Neural progenitor cell (in vitro differentiated cells): Measurements from ENCODE around the gene DNAH9.

ENCODE experiments used
- EZH2 ChIP-seq: fragments of 200-600 bp; sonication (generic); IDR thresholded peaks from 2 replicates; pipeline ENCODE4 v1.6.1; 2017; ENCODE audit warnings: antibody characterized with exemption, mild to moderate bottlenecking, moderate library complexity
- EZH2phosphoT487 ChIP-seq: fragments of 200-600 bp; sonication (generic); IDR thresholded peaks from 2 replicates; pipeline ENCODE4 v1.6.1; 2017; ENCODE audit warnings: antibody characterized with exemption
- TF ChIP-seq, protein P1 (sequence below): fragments of 200-600 bp; sonication (generic); IDR thresholded peaks from 2 replicates; pipeline ENCODE4 v1.5.1; 2017; ENCODE audit warnings: antibody characterized with exemption, mild to moderate bottlenecking

DNA sequence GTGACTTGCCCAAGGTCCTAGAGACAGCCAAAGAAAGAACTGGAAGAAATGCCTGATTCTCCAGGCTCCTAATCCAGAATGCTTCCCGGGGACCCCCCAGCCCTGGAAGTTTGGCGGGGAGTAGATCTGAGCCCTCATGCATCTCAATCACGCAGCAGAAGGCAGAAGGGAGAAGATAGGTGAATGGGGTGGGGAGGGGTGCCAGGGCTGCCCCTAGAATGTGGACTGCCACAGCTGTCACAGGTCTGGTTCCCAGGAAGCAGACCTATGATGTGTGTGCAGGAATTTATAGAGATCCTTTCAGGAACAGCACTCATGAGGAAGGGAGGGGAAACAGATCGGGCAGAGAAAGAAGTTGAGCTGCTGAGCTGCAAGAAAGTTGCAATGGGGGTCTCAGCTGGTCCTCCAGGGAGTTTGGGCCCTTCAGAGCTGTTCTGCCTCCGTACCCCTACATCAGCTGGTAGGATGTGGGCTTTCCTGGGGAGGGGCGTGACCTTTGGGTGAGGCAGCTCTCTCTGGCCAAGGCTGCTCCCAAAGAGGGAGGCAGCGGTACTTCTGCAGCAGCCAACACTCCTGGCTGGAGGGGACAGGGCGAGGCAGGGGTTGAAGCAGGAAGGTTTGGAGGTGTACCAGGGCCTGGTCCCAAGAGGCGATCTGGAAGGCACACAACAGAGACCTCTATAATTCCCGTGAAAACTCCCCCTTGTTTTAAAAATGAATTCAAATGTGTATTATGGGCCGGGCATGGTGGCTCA is 43.4 kb downstream of the DNAH9 start:
- TF ChIP-seq, protein P1, sequence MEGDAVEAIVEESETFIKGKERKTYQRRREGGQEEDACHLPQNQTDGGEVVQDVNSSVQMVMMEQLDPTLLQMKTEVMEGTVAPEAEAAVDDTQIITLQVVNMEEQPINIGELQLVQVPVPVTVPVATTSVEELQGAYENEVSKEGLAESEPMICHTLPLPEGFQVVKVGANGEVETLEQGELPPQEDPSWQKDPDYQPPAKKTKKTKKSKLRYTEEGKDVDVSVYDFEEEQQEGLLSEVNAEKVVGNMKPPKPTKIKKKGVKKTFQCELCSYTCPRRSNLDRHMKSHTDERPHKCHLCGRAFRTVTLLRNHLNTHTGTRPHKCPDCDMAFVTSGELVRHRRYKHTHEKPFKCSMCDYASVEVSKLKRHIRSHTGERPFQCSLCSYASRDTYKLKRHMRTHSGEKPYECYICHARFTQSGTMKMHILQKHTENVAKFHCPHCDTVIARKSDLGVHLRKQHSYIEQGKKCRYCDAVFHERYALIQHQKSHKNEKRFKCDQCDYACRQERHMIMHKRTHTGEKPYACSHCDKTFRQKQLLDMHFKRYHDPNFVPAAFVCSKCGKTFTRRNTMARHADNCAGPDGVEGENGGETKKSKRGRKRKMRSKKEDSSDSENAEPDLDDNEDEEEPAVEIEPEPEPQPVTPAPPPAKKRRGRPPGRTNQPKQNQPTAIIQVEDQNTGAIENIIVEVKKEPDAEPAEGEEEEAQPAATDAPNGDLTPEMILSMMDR = no peak
- no peak for TF ChIP-seq EZH2
- no peak for TF ChIP-seq EZH2phosphoT487
